HTR-8/SVneo (cell line): ENCODE data around the gene SPZ1.
"Not testable (repeated sequence)": the region's sequence is repeated elsewhere in the genome, so short reads cannot be mapped to it uniquely, and the experiment has no call there.

Experiments
- DNase-seq: peaks from one replicate; pipeline ENCODE4 v3.0.0; 2011; ENCODE audit warnings: low spot score, mixed read lengths; ENCODE audit not compliant: insufficient read length
- FAIRE-seq: peaks from 2 replicates; lab custom pipeline; 2011; peaks lifted over from hg19 to GRCh38; lab: Jason Lieb, UNC

SPZ1 gene

DNA sequence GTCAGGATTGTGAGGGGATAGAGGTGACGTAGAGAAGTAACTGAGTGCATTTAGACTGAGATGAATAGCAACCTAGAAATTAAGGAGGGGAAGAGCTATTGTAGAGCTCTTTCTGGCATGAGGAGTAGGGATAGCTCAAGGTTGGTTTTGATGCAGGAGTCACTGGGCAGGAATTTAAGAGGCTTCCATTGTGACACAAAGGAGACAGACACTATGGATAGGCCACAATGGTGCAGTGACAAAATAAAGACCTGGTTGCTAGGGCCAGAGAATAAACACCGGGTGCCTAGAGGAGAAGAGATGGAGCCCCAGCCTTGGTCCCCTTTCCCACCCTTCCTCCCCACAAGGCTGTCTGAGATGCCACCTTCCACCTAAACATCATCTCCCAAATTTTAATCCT, at the start of gene SPZ1:
Gene SPZ1, plus strand, starts transcription at position 301 of the 400 bp plus-strand sequence. CDS start 214 bp downstream, outside the sequence.
- no peak for FAIRE-seq
- DNase-seq: no peak

DNA sequence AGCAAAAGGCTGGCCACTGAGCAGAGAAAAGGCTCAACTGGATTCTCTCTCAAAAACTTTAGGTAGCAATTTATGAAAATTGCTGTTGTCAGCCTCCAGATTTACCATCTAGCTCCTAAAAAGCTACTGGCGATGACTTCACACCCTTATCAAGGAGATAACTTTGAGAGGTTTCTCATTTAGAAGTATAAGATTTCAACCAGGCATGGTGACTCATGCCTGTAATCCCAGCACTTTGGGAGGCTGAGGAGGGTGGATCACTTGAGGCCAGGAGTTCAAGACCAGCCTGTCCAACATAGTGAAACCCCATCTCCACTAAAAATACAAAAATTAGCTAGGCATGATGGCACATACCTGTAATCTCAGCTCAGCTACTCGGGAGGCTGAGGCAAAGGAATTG, 49.3 kb upstream of the SPZ1 start:
- DNase-seq, FAIRE-seq: not testable (repeated sequence)

DNA sequence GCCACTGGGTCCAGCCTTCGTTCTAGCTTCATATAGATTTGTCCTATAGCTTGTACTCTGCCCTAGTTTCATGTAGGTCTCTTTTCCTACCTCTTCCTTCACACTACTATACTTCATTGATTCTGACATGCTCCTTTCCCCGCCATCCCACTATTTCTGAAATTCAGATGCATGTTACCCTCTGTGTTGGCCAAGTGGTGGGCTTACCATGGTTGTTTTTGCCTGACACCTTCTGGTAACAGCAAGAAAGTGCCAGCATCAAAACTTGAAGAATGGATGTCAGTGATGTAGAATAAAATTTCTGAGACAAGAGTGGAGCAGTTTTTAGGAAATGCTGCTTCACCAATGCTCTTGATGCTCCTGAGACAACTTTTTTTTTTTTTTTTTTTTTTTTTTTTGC, 44.5 kb upstream of the SPZ1 start:
- FAIRE-seq (no peak), DNase-seq (peak; percentile 51)

GRCh38 chr5:80276186-80276585, 43.6 kb upstream of the SPZ1 start:
- FAIRE-seq (no peak), DNase-seq (no peak)

DNA sequence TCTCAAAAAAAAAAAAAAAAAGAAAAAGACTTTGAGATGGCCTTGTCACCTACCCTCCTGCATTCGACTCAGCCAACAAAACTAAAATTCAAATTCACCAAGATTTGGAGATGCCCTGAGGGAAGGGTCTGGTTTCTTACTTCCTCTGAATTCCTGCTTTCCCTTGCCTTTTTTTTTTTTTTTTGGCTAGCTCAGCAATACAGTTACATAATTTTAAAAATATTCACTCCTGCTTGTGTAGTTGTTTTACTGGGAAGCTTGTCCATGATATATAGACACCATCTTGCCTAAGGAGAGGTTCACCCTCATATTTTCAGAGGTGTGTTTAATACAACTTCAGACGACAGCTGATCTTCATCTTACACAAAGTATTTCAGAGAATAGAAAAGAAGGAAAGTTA, 42.6 kb upstream of the SPZ1 start:
- FAIRE-seq (no peak), DNase-seq (no peak)

DNA sequence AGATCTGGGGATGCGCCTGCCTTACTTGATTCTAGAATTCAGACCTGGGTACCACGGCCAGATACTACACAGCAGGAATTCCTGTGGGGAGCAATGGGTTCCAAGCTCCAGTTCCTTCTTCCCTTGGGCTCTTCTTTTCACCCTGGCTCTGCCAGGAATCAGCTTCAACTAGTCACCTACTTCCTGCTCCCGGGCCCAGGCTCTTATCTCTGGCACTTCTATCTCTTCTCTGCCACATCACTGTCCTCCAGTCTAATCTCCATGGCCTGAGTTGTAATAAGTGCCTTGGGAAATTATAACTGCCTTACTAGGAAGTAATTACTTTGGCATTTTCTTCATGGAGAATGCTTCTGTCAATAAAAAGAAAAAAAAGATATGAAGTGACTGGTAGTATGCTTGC, 37.7 kb upstream of the SPZ1 start:
- FAIRE-seq (no peak), DNase-seq (no peak)

DNA sequence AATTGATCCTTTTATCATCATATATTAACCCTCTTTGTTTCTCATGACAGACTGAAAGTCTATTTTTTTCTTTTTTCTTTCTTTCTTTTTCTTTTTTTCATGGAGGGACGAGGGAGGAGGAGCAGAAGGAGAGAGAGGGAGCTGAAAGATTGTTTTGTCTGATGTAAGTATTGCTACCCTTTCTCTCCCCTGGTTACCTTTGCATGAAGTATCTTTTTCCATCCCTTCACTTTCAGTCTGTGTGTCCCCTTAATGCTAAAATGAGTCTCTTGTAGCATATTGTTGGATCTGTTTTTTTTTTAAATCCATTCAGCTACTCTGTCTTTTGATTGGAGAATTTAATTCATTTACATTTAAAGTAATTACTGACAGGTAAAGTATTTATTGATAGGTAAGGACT, 36.4 kb upstream of the SPZ1 start:
- FAIRE-seq (no peak), DNase-seq (no peak)

DNA sequence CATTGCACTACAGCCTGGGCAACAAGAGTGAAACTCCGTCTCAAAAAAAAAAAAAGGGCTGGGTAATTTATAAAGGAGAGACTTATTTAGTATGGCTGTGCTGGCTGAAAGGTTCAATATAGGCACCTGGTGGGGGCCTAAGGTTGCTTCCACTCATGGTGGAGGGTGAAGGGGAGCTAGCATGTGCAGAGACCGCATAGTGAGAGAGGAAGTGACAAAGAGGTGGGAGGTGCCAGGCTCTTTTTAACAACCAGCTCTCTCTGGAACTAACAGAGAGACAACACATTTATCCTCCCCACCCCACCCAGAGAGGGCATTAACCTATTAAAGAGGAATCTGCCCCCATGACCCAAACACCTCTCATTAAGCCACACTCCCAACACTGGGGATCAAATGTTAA, 35.1 kb upstream of the SPZ1 start:
- FAIRE-seq: no peak
- no peak for DNase-seq

- DNase-seq (no peak), FAIRE-seq (no peak)
These were observed 31.6 kb upstream of the SPZ1 start for GRCh38 chr5:80288177-80288576.

- FAIRE-seq: no peak
- no peak for DNase-seq
These were observed 30.5 kb upstream of the SPZ1 start for GRCh38 chr5:80289320-80289719.

DNA sequence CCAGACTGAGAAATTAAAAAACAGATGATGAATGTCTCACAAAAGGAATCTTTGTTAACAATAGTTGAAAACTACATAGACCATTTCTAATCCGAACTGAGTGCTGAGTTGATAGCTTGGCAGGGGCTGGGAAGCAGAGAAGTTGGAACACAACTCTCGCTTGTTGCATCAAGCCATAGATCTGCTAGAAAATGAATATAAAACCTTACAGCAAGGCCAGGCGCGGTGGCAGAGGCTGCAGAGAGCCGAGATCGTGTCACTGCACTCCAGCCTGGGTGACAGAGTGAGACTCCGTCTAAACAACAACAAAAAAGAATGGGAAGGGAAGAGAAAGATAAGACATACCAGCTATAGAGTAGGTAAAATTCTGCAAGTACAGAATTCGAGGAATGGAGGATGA, 28.0 kb upstream of the SPZ1 start:
- no peak for DNase-seq
- FAIRE-seq: no peak

- no peak for FAIRE-seq
These were observed 23.7 kb upstream of the SPZ1 start for GRCh38 chr5:80296121-80296520.

GRCh38 chr5:80299601-80300000, 20.2 kb upstream of the SPZ1 start:
- FAIRE-seq: no peak
- no peak for DNase-seq

More at GRCh38 chr5:80296121-80296520, 23.7 kb upstream of the SPZ1 start:
- DNase-seq: no peak

DNA sequence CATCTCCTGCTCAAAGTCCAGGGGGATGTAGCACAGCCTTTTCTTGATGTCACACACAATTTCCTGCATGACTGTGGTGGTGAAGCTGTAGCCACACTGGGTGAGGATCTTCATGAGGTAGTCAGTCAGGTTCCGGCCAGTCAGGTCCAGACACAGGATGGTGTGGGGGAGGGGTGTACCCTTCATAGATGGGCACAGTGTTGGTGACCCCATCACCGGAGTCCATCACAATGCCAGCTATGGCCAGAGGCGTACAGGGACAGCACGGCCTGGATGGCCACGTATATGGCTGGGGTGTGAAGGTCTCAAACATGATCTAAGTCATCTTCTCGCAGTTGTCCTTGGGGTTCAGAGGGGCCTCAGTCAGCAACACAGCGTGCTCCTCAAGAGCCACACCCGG, 19.7 kb upstream of the SPZ1 start:
- FAIRE-seq (no peak), DNase-seq (no peak)

- not testable (repeated sequence) for DNase-seq, FAIRE-seq
These were observed 19.0 kb upstream of the SPZ1 start for GRCh38 chr5:80300796-80301195.

DNA sequence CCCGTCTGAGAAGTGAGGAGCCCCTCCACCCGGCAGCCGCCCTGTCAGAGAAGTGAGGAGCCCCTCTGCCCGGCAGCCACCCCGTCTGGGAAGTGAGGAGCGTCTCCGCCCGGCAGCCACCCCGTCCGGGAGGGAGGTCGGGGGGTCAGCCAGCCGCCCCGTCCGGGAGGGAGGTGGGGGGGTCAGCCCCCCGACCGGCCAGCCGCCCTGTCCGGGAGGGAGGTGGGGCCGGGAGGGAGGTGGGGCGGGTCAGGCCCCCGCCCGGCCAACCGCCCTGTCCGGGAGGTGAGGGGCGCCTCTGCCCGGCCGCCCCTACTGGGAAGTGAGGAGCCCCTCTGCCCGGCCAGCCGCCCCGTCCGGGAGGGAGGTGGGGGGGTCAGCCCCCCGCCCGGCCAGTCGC, 18.5 kb upstream of the SPZ1 start:
- FAIRE-seq, DNase-seq: not testable (repeated sequence)

- DNase-seq: no peak
- FAIRE-seq: no peak
These were observed 17.2 kb upstream of the SPZ1 start for GRCh38 chr5:80302636-80303035.

- DNase-seq (no peak), FAIRE-seq (no peak)
These were observed 11.3 kb upstream of the SPZ1 start for GRCh38 chr5:80308526-80308925.

GRCh38 chr5:80309871-80310665, 9.7 kb upstream of the SPZ1 start:
- no peak for FAIRE-seq

GRCh38 chr5:80315244-80315643, 4.6 kb upstream of the SPZ1 start:
- no peak for FAIRE-seq
- no peak for DNase-seq

More at GRCh38 chr5:80309871-80310665, 9.7 kb upstream of the SPZ1 start:
- no peak for DNase-seq

- DNase-seq (no peak), FAIRE-seq (no peak)
These were observed 1.6 kb upstream of the SPZ1 start for GRCh38 chr5:80318212-80318611.

GRCh38 chr5:80324912-80325311, 5.1 kb downstream of the SPZ1 start:
- DNase-seq (no peak), FAIRE-seq (no peak)
